ENCODE results near the gene PRR20G. TPM values are rescaled to one million over a fixed set of nuclear protein-coding genes. Genes with fewer than 3 reads are reported as not detected.

PRR20G gene
- total and polyA plus RNA-seq, 10 of the 15 experiments (the other 5 are each of a cell fraction or from before 2014, with no cell fraction given): not detected

GRCh38 chr3:127263037-127263436 lies 24.8 kb downstream of the PRR20G start:
- FAIRE-seq (no peak), ATAC-seq (no peak), DNase-seq (ENCODE audit: low read depth, low spot score) (no peak)
- no peaks in the 10 kb centered on the region for H3K79me2 ChIP-seq (ENCODE audit: control insufficient read depth, insufficient read depth, low read length)
- H3K36me3 ChIP-seq (ENCODE audit: control insufficient read depth in 2 of 2, insufficient read depth in 2 of 2, low read length in 1 of 2): no peaks in the 10 kb centered on the region
- H3K27me3 ChIP-seq (replicated peaks in 1 of 2; ENCODE audit: control insufficient read depth in 2 of 2, insufficient read depth in 2 of 2, low read length in 1 of 2): no peaks in the 10 kb centered on the region; a peak in 2 of 4 replicates
- H4K20me1 ChIP-seq (ENCODE audit: control insufficient read depth, insufficient read depth): no peaks in the 10 kb centered on the region
- ChIA-PET RAD21 (ENCODE audit: unreplicated experiment) (interaction anchor here (1.0 kb wide), 1 partner anchor 22 kb away, joined by 3 read pairs; no protein-coding TSS in a partner anchor), POLR2A (no interaction called here), CTCF (no interaction called here), SMC1A (ENCODE audit: uncharacterized antibody, unreplicated experiment) (no interaction called here)
- H2AFZ ChIP-seq (ENCODE audit: control insufficient read depth, low read depth, low read length): no peak overlapping the region
- WGBS (ENCODE audit: insufficient coverage, insufficient replicate concordance, low lambda C conversion rate, missing lambda C conversion rate): 21% methylated on average over 4 of the region's 4 CpGs
- intact Hi-C loops (cut with micrococcal nuclease; ENCODE audit: unreplicated experiment) (no loop called here), in situ Hi-C loops (cut with MboI) (no loop called here)
- no peaks in the 10 kb centered on the region for H3K4me1 ChIP-seq (ENCODE audit: control insufficient read depth, insufficient read depth, low read length)
- TF ChIP-seq NKRF (conservative IDR thresholded peaks at IDR 0.05): no peak
- TF ChIP-seq NFXL1 (IDR thresholded peaks at IDR 0.05; ENCODE audit: borderline replicate concordance): no peak
- TF ChIP-seq SREBF2 (IDR thresholded peaks at IDR 0.05; ENCODE audit: low read length): no peak
- no peak for TF ChIP-seq SRF (IDR thresholded peaks at IDR 0.05; ENCODE audit: low read depth in 2 of 2, low read length in 2 of 2)
- TF ChIP-seq YY1 (IDR thresholded peaks at IDR 0.05; ENCODE audit: low read depth, low read length): no peak
- TF ChIP-seq NR2C2 (IDR thresholded peaks at IDR 0.05; ENCODE audit: borderline replicate concordance, control insufficient read depth, insufficient read length, low read depth): no peak
- no peak for TF ChIP-seq LARP7 (IDR thresholded peaks at IDR 0.05)
- no peaks in the 10 kb centered on the region for H3K9me3 ChIP-seq (replicated peaks; ENCODE audit: control insufficient read depth, insufficient read depth, low read length)
- BruUV-seq (replicated peaks): no TSS peak
- no peak overlapping the region for H3K4me2 ChIP-seq (ENCODE audit: control insufficient read depth, insufficient read depth)
- no peak overlapping the region for H3K9ac ChIP-seq (ENCODE audit: control insufficient read depth, insufficient read depth, low read length)
- H3K27ac ChIP-seq (ENCODE audit: control insufficient read depth, insufficient read depth): no peak overlapping the region
- H3K4me3 ChIP-seq: no peak overlapping the region
